ENCODE measurements around the gene SLC35F4.

DNA sequence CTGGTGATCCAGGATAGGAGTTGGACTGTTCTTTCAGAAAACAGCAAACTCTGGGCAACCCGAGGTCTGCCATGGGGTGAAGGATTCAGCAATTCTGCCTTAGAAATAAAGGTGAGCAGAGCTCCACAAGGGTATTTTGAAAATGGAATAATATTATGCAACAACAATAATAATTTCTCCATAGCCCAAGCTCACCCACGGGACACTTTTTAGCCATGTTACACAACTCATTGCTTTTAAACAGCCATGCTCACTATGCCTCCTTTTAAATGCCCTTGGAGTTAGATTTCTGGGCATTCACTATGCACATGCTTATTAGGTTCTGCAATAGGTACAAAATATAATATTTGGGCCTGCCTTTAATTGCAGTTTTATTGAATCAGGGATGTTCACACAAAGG, 37.2 kb downstream of the SLC35F4 start:
- TF ChIP-seq, protein P1, sequence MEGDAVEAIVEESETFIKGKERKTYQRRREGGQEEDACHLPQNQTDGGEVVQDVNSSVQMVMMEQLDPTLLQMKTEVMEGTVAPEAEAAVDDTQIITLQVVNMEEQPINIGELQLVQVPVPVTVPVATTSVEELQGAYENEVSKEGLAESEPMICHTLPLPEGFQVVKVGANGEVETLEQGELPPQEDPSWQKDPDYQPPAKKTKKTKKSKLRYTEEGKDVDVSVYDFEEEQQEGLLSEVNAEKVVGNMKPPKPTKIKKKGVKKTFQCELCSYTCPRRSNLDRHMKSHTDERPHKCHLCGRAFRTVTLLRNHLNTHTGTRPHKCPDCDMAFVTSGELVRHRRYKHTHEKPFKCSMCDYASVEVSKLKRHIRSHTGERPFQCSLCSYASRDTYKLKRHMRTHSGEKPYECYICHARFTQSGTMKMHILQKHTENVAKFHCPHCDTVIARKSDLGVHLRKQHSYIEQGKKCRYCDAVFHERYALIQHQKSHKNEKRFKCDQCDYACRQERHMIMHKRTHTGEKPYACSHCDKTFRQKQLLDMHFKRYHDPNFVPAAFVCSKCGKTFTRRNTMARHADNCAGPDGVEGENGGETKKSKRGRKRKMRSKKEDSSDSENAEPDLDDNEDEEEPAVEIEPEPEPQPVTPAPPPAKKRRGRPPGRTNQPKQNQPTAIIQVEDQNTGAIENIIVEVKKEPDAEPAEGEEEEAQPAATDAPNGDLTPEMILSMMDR (conservative IDR thresholded peaks at IDR 0.05), result no peak
- TF ChIP-seq ZFX (IDR thresholded peaks at IDR 0.05), result no peak

All from C4-2B (cell line).